Measurements from ENCODE around the gene POU3F2.

POU3F2 gene

DNA sequence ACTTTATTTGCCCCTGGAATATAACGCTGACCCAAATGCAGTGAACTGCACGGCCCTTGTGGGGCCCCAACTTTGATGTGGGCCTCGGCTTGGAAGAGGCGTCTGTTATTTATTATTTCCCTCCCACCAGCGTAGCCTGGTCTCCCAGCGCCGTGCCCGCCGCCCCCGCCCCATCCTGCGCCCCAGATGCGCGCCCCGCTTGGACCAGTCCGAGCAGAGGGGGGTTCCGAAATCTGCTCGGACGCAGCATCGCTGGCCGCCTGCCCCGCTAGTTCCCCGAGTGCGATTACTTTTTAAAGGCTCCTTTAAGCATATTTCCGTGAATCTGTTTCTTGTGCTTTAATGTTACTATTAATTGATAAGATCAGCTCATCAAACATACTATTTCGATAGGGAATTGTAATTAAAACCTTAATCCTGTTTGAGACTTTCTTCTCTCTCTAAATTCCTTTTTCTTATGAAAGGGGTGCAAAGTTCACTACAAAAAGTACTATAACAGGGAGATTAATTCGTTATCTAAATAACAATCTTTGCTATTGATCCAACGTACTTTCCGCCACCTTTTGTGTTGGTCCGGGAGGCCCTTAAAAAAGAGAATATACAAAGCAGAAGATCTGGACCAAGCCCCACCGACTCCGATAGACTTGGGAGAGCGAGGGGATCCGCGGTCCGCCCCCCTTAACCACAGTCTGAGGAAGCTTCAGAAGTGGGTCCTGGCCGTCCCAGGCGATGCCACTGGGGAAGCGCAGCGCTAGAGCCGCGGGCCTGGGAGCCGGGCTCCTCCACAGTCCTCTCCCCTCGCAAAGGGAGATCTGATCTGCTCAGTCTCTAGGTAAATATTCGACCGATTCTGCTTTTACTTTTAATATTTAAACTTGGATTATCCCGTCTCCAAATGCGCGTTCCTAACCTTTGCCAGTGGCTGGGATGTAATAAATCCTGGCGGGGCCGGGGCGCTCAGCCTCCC, 10.2 kb downstream of the POU3F2 start:
- no peak for DNase-seq

DNA sequence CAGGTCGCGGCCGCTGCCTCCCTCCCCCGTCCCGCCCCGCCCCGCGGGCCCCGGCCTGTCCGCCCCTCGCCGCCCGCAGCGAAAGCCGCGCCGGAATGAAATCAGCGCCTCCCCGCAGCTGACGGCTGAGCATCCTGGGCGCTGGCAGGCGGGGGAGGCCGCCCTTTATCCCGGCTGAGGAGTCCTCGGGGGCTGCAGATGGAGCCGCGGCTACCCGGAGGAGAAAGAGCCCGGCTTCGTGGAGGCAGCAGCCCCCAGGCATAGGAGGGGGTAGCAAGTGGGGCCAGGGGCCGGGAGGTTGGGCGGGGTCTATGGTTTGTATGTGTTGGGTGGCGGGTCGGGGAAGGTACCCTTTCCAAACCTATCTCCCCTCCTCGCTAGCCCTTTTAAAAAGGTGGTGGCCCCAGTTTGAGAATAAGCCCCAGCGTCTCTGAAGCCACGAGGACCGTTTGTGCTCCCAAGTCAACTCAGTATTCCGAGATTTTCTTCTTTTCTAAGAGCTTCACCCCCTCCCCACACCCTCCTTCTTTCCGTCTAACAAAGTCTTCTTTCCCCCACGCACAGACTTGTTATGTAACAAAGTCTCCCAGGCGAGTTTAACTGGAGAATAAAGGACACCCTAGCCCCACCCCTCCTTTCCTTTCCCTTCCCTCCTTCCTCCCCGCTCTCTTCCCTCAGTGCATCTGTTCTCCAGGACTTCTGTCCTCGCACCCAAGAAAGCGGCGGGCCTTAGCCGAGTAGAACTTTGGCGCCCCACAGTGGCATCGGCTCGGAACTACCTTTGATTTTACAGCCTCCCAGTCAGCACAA, 11.0 kb downstream of the POU3F2 start:
- peak; percentile 55 for DNase-seq

DNA sequence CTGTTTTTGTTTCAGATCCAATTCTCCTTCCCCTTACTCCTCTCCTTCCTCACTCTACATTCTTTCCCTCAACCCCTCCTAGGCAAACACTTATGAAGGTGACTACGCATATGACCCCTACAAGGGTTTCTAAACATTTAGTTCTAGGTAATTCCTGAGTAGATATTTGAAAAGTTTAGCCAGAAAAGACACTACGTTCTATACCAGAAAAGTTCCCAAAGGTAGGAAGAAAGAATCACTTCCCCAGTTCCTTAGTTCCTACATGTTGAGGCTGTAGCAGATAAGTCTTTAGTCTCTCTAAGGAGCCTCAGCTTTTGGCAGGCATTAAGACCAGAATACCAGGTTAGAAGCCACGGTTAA, 11.6 kb downstream of the POU3F2 start:
- DNase-seq: no peak

DNA sequence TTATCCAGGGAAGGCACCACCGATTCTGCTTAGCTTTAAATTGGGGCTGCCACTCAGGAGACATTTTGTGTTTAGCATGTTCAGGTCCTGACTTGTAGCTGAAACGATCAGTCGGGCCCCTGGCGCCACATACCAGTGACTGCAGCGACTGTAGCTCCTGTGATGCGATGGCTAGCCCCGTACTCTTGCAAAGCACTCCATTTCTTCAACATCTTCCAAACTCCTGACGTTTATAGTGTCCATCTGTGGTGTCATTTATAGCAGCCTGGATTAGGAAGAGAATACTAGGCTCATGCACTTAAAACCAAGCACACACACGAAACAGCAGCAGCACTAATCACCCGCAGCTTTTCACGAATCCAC, 13.0 kb downstream of the POU3F2 start:
- DNase-seq: no peak

DNA sequence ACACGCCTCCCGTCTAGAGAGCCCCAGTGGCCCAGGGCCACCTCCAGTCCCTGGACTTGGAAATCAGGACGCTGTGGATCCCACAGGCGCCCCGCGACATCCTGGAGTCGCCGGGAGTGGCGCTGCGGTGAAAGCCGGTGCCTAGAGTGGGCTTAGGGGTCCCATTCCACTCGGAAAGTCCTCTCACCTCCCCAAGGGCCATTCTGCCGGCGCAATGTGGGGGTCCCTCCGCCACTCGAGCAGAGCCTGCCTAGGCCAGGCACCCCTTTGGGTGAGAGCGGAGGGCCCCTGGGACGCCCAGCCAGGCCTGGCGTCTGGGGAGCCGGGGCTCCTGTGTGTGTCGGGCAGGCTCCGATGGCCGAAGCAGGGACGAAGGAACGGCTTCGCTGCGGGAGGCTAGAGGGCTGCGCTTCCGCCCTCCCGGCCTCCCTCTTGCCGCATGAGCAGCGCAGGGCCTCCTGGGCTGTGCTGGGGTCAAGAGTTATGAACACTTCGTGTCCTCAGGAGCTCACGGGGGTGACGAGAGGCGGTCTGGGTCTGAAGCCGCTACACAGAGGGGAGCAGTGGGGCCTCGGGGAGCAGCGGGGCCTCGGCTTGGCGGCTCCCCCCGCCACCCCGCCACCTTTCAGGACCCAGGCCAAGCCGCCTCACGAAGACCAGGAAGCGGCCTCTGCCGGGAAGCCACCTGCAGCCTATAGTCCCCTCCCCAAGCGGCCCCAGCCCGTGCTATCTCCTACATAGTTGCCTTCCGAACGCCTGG, 13.6 kb downstream of the POU3F2 start:
- DNase-seq: no peak

DNA sequence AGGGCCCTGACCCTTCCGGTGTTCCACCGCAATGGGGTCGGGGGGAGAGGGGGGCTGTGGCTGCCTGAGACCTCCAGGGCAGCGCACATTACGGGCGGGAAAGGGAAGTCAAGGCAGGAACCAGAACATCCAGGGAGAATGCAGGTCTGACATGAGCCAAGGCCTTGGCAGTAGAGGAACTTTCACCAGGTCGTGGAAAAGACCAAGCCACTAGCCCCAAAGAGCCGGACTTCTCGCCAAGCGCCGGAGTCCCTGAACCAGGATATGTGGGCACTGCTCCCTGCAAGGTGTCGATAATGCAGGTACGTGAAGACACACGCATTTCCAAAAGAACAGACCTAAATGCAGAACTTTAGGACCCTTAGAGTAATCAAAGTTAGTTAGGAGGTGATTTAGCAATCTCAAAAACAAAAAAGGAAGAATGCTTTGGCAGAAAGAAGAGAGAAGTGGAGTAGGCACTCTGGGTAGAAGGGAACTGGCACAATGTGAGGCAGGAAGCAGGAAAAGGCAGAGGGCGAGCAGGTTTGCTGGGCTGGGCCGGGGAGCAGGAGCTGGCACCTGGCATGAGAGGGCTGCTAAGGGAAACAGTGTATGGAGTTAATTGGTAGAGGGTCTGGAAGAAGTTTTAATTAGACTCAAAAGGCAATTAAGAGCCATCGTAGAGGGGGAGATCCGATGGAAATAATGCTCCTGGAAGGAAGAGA, 14.3 kb downstream of the POU3F2 start:
- no peak for DNase-seq

DNA sequence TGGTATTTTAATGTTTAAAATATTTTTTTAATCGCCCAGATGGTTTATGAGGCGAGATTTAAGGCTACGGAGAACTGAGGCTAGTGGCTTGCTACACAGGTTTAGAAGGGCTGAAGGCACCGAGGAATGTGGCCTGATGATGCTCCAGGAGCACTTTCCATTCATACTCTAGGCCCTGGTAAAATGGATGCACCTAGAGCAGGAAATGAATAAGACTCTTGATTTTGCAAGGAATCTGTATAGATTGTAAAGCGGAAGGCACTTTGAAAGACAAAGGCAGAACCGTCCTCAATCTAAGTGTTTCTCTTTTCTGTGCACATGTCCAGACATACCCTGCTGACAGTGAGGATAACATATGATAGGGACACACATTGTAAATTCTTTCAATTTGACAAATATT, 30.1 kb downstream of the POU3F2 start:
- no peak for DNase-seq

DNA sequence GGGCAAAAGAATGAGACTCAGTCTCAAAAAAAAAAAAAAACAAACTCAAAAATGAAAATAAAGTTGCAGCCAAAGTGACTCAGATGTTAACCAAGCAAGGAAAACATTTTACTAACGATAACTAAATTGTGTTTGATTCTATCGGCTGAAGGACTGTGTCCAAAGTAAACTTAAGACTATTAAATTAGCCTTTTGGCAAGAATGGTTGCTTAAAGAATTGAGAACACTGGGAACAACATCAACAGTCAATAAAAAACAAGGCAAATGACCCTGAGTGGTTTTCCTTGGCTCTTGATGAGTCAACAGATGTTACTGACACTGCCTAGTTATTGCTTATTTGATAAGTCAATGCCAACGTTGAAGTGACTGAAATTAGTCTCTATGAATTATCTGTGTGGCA, 36.7 kb downstream of the POU3F2 start:
- DNase-seq: no peak

DNA sequence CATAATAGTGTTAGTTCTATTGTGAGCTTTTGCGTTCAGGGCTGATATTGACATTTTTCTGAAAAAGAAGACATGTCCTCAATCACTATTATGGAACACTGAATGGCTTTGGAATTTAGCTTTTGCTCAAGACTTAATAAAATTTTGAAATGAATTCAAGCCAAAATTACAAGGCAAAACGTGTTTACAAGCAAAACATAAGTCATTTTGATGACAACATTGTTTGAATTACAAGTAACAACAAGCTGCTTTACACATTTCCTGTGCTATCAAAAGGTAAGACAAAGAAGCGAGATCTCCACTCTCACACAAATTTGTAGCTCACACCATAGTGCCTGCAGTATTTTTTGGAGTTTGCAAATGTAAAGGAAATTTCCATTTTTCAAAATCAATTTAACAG, 37.4 kb downstream of the POU3F2 start:
- no peak for DNase-seq

DNA sequence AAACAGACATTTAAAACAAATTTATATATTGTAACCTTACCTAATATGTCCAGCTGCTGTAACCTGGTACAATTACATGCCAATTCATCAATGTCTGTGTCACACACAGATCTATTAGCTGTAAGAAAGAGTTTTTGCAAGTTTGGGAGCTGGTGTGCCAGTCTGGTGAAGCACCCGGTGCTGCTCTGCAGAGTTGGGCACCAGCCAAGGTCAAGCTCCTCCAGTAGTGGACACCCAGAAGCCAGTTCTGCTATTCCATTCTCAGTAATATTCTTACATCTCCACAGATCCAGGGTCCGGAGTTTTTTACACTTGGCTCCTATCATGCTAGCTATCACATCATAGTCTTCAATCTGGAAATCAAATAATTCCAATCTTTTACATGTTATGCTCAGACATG, 41.0 kb downstream of the POU3F2 start:
- no peak for DNase-seq

DNA sequence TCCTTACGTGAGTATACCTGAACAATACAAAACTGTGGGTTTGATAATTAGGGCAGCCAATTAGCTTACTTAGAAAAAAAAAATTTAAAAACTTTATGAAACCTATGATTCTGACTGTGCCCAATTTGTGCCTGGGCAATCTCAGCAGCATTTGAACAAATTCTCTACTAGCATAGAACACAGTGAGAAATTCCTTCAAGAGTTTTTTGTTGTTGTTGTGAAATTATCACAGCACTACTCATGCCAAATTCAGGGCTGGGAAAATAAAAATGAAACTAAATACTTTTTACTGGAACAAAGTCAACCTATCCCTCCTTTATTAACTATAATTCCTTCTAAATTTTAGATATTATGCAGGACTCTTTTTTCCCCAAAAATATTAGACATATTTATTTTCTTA, 42.9 kb downstream of the POU3F2 start:
- DNase-seq: no peak

DNA sequence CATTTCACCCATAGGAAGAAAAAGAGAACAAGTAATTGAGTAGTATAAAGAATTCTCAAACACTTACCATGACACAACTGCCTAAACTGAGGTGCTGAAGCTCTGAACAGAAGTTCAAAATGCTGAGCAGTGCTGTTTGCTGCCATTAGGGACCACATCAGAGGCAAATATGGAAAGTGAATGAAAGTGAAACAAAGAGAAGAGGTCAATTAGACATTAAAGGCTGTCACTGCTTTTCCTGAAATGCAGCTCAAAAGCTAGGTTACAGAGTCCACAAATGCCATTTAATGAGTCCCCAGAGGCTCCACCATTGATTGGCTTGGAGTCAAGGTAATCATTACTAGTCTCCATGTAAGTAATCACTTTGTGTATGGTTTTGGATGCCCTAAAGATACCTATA, 46.1 kb downstream of the POU3F2 start:
- DNase-seq: no peak

DNA sequence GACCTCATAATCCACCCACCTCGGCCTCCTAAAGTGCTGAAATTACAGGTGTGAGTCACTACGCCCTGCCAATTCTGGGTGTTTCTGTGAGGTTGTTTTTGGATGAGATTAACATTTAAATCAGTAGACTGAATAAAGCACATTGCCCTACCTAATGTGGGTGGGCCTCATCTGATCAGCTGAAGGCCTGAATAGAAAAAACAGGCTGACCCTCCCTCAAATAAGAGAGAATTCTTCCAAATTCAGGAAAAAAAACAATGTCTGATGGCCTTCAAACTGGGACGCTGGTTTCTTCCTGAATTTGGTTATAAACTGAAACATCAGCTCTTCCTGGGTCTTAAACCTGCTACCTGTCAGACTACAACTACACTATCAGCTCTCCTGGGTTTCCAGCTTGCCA, 51.0 kb downstream of the POU3F2 start:
- no peak for DNase-seq

DNA sequence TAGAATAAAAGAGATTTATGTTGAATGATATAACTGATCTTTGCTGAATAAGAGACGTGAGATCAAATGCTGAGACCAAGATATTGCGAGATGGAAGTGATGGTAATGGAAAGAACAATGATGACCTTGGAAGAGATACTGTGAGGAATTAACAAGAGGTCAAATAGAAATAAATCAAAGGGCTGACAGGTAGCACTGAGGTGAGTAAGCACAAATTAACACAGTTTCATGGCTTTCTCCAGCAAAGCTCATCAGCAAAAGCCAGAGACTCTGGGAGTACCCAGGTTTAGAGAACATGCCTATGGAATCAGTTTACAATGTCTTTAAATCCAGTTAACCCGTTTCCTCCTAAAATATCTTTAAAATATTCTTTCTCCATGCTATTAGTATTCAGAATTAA, 53.3 kb downstream of the POU3F2 start:
- DNase-seq: no peak
